ENCODE results near the gene ZMYM1. TPM values are rescaled to one million over a fixed set of nuclear protein-coding genes. Genes with fewer than 3 reads are reported as not detected.
A peak's percentile ranks its signal among the peaks of the same experiment; 100 is the strongest.
"Not testable (repeated sequence)": the region's sequence is repeated elsewhere in the genome, so short reads cannot be mapped to it uniquely, and the experiment has no call there.

The ZMYM1 gene
- total RNA-seq, 5 donors from 2014 or later (not counting 1 experiment from before 2014, with no cell fraction given), result 13.7 to 26.5 (median 17.6) TPM

DNA sequence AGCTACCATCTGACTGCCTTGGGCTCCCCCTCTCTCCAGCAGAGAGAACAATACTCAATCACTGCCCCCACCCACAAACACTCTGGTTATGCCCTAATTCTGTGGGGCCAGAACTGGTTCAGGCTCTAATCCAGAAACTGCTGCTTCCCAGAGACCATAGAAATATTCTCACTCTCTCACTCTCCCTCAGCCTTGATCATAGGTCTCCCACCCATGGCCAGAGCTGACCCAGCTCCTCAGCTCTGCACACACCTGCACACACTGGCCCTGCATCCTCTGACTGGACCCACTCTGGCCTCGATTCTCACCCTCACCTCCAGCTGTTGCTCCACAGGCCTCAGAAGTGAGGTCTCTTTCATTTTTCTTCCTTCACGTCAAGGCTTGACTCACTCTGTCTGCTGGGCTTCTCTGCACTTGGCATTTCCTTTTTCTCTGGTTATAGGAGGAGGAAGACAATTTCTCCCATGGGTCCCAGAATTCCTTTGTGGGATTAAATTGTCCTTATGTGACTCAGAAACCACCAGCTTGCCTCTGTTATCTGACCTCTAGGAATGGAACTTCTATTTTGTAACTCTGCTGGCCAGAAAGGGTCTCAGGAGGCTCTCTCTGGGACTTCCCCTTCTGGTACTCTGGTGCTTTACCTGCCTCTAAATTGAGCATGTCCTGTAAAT is 31.9 kb upstream of the ZMYM1 start:
- H3K4me3 Mint-ChIP-seq, result no peak overlapping the region
- ChIA-PET CTCF (no interaction called here), POLR2A (no interaction called here)
- ATAC-seq (replicated peaks in 1 of 4) (no peak), DNase-seq (no peak)
- peaks cover 0 to 7% (median 0%) of the 10 kb centered on the region in 3 donors for H3K4me1 Mint-ChIP-seq
- H3K27me3 ChIP-seq (replicated peaks in 1 of 2; ENCODE audit: control insufficient read depth in 2 of 2, extremely low read depth in 1 of 2, insufficient read depth in 2 of 2, low read length in 1 of 2), result no peaks in the 10 kb centered on the region
- WGBS (ENCODE audit: insufficient coverage), result 20% methylated on average over 1 of the region's 2 CpGs
- no peaks in the 10 kb centered on the region for H3K9me3 ChIP-seq
- no peak overlapping the region for H3K27ac Mint-ChIP-seq
- H3K4me1 ChIP-seq (ENCODE audit: control insufficient read depth in 1 of 2, extremely low read depth in 1 of 2, insufficient read depth in 2 of 2, low read length in 2 of 2), result no peaks in the 10 kb centered on the region
- H3K36me3 ChIP-seq (ENCODE audit: control insufficient read depth in 2 of 2, extremely low read depth in 1 of 2, insufficient read depth in 1 of 2, low read length in 1 of 2), result no peaks in the 10 kb centered on the region
- H3K9me3 Mint-ChIP-seq, result no peaks in the 10 kb centered on the region
- H3K4me3 ChIP-seq (ENCODE audit: control insufficient read depth in 1 of 2, extremely low read depth in 1 of 2, low read length in 1 of 2), result no peak overlapping the region
- H3K36me3 Mint-ChIP-seq, result no peaks in the 10 kb centered on the region
- H3K27ac ChIP-seq (ENCODE audit: low read length), result no peak overlapping the region
- no peaks in the 10 kb centered on the region for H3K27me3 Mint-ChIP-seq

- Histone ChIP-seq H3K4me3 (ENCODE audit: control insufficient read depth in 1 of 2, extremely low read depth in 1 of 2, low read length in 1 of 2) (no peak overlapping the region), H3K36me3 (ENCODE audit: control insufficient read depth in 2 of 2, extremely low read depth in 1 of 2, insufficient read depth in 1 of 2, low read length in 1 of 2) (no peaks in the 10 kb centered on the region), H3K27ac (ENCODE audit: low read length) (no peak overlapping the region), H3K27me3 (replicated peaks in 1 of 2; ENCODE audit: control insufficient read depth in 2 of 2, extremely low read depth in 1 of 2, insufficient read depth in 2 of 2, low read length in 1 of 2) (no peaks in the 10 kb centered on the region), H3K9me3 (no peaks in the 10 kb centered on the region), H3K4me1 (ENCODE audit: control insufficient read depth in 1 of 2, extremely low read depth in 1 of 2, insufficient read depth in 2 of 2, low read length in 2 of 2) (no peaks in the 10 kb centered on the region)
- H3K27me3 Mint-ChIP-seq, result peaks cover 0 to 4% of the 10 kb centered on the region in 2 donors
- ATAC-seq (replicated peaks in 1 of 4) (no peak), DNase-seq (no peak)
- H3K4me3 Mint-ChIP-seq, result no peak overlapping the region
- no peaks in the 10 kb centered on the region for H3K36me3 Mint-ChIP-seq
- WGBS (ENCODE audit: insufficient coverage), result 100% methylated on average over 3 of the region's 12 CpGs
- peaks cover 0 to 7% (median 0%) of the 10 kb centered on the region in 3 donors for H3K4me1 Mint-ChIP-seq
- H3K9me3 Mint-ChIP-seq, result no peaks in the 10 kb centered on the region
- POLR2A ChIA-PET, result no interaction called here
- no peak overlapping the region for H3K27ac Mint-ChIP-seq
- CTCF ChIA-PET, result interaction anchor here in 1 of 2 donors (0.7 kb wide), 1 partner anchor 846 kb away, joined by 4 read pairs; no protein-coding TSS in a partner anchor
Observed at GRCh38 chr1:35049116-35049515, 30.1 kb upstream of the ZMYM1 start.

- no peaks in the 10 kb centered on the region for H3K36me3 Mint-ChIP-seq
- no peak for ATAC-seq (replicated peaks in 1 of 4)
- no peak overlapping the region for H3K27ac Mint-ChIP-seq
- H3K4me3 ChIP-seq (ENCODE audit: control insufficient read depth in 1 of 2, extremely low read depth in 1 of 2, low read length in 1 of 2), result no peak overlapping the region
- 100% methylated on average over 1 of the region's 3 CpGs for WGBS (ENCODE audit: insufficient coverage)
- H3K27me3 ChIP-seq (replicated peaks in 1 of 2; ENCODE audit: control insufficient read depth in 2 of 2, extremely low read depth in 1 of 2, insufficient read depth in 2 of 2, low read length in 1 of 2), result peaks cover 0 to 6% of the 10 kb centered on the region in 2 experiments
- no peaks in the 10 kb centered on the region for H3K4me1 ChIP-seq (ENCODE audit: control insufficient read depth in 1 of 2, extremely low read depth in 1 of 2, insufficient read depth in 2 of 2, low read length in 2 of 2)
- H3K9me3 Mint-ChIP-seq, result no peaks in the 10 kb centered on the region
- H3K9me3 ChIP-seq, result no peaks in the 10 kb centered on the region
- H3K27ac ChIP-seq (ENCODE audit: low read length), result no peak overlapping the region
- H3K4me3 Mint-ChIP-seq, result no peak overlapping the region
- H3K27me3 Mint-ChIP-seq, result peaks cover 11 to 14% of the 10 kb centered on the region in 2 donors
- CTCF ChIA-PET, result no interaction called here
- peaks cover 0 to 7% (median 0%) of the 10 kb centered on the region in 3 donors for H3K4me1 Mint-ChIP-seq
- H3K36me3 ChIP-seq (ENCODE audit: control insufficient read depth in 2 of 2, extremely low read depth in 1 of 2, insufficient read depth in 1 of 2, low read length in 1 of 2), result no peaks in the 10 kb centered on the region
- POLR2A ChIA-PET, result interaction anchor here in 1 of 2 donors (0.6 kb wide), 1 partner anchor 21 kb away, joined by 6 read pairs; no protein-coding TSS in a partner anchor
- DNase-seq, result no peak
Observed at GRCh38 chr1:35053433-35053832, 25.8 kb upstream of the ZMYM1 start.

DNA sequence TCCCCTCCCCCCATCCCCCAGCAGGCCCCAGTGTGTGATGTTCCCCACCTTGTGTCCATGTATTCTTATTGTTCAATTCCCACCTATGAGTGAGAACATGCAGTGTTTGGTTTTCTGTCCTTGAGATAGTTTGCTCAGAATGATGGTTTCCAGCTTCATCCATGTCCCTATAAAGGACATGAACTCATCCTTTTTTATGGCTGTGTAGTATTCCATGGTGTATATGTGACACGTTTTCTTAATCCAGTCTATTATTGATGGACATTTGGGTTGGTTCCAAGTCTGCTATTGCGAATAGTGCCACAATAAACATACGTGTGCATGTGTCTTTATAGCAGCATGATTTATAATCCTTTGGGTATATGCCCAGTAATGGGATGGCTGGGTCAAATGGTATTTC is 24.9 kb upstream of the ZMYM1 start:
- DNase-seq; H3K27ac ChIP-seq (ENCODE audit: low read length); H3K27ac Mint-ChIP-seq; H3K36me3 Mint-ChIP-seq; ATAC-seq (replicated peaks in 1 of 4); CTCF ChIA-PET; H3K4me3 Mint-ChIP-seq; H3K27me3 ChIP-seq (replicated peaks in 1 of 2; ENCODE audit: control insufficient read depth in 2 of 2, extremely low read depth in 1 of 2, insufficient read depth in 2 of 2, low read length in 1 of 2); H3K4me1 ChIP-seq (ENCODE audit: control insufficient read depth in 1 of 2, extremely low read depth in 1 of 2, insufficient read depth in 2 of 2, low read length in 2 of 2); H3K36me3 ChIP-seq (ENCODE audit: control insufficient read depth in 2 of 2, extremely low read depth in 1 of 2, insufficient read depth in 1 of 2, low read length in 1 of 2); H3K9me3 ChIP-seq; H3K9me3 Mint-ChIP-seq; H3K4me1 Mint-ChIP-seq; H3K4me3 ChIP-seq (ENCODE audit: control insufficient read depth in 1 of 2, extremely low read depth in 1 of 2, low read length in 1 of 2): not testable (repeated sequence)
- peaks cover 18 to 21% of the 10 kb centered on the region in 2 donors for H3K27me3 Mint-ChIP-seq
- WGBS (ENCODE audit: insufficient coverage), result no CpG with 5 or more reads among the region's 3 CpGs
- POLR2A ChIA-PET, result interaction anchor here in 1 of 2 donors (0.6 kb wide), 1 partner anchor 20 kb away, joined by 6 read pairs; no protein-coding TSS in a partner anchor

DNA sequence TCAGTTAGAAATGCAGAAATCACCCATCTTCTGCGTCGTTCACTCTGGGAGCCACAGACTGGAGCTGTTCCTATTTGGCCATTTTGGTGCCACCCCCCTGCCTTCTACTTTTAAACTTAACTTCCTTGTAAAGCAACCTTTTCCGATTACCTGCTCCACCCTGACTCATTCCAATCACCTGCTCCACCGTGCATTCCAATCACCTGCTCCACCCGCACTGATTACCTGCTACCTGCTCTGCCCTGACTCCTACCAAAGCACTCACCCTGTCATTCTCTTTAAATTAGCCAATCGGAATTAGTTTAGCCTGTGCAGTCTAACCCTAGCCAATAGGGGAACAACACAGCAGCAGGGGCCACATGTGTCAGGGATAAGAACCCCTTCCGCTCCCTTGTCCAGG is 20.9 kb upstream of the ZMYM1 start:
- H3K27ac Mint-ChIP-seq; H3K36me3 ChIP-seq (ENCODE audit: control insufficient read depth in 2 of 2, extremely low read depth in 1 of 2, insufficient read depth in 1 of 2, low read length in 1 of 2); H3K27ac ChIP-seq (ENCODE audit: low read length); H3K36me3 Mint-ChIP-seq; H3K4me1 ChIP-seq (ENCODE audit: control insufficient read depth in 1 of 2, extremely low read depth in 1 of 2, insufficient read depth in 2 of 2, low read length in 2 of 2); H3K4me1 Mint-ChIP-seq; H3K4me3 Mint-ChIP-seq; ATAC-seq (replicated peaks in 1 of 4); H3K4me3 ChIP-seq (ENCODE audit: control insufficient read depth in 1 of 2, extremely low read depth in 1 of 2, low read length in 1 of 2); H3K9me3 Mint-ChIP-seq; DNase-seq; POLR2A ChIA-PET; H3K9me3 ChIP-seq; CTCF ChIA-PET: not testable (repeated sequence)
- WGBS (ENCODE audit: insufficient coverage), result 92% methylated on average over 5 of the region's 7 CpGs
- peaks cover 22 to 29% of the 10 kb centered on the region in 2 donors for H3K27me3 Mint-ChIP-seq
- H3K27me3 ChIP-seq (replicated peaks in 1 of 2; ENCODE audit: control insufficient read depth in 2 of 2, extremely low read depth in 1 of 2, insufficient read depth in 2 of 2, low read length in 1 of 2), result peaks cover 0 to 17% of the 10 kb centered on the region in 2 experiments

DNA sequence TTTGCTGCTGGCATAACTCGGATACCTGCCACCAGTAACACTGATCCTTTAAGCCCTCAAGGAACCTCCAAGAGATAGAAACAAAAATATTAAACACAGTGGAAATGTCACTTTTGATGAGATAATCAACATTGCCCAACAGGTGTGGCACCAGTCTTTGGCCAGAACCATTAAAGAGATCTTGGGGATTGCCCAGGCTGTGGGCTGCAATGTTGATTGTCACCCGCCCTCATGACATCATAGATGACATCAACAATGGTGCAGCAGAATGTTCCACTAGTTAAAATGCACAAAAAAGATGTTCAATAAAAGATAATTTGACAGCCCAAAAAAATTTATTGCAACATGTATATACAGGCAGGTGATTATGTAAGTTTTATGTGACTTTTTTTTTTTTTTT is 20.2 kb upstream of the ZMYM1 start:
- POLR2A ChIA-PET, result no interaction called here
- peak in 1 of 35 experiments; percentile 15 for DNase-seq
- H3K27ac ChIP-seq (ENCODE audit: low read length), result no peak overlapping the region

More for the DNA sequence above, 20.2 kb upstream of the ZMYM1 start:
- no peak for ATAC-seq (replicated peaks in 1 of 4)
- Histone ChIP-seq H3K27me3 (replicated peaks in 1 of 2; ENCODE audit: control insufficient read depth in 2 of 2, extremely low read depth in 1 of 2, insufficient read depth in 2 of 2, low read length in 1 of 2) (peaks cover 0 to 17% of the 10 kb centered on the region in 2 experiments), H3K4me3 (ENCODE audit: control insufficient read depth in 1 of 2, extremely low read depth in 1 of 2, low read length in 1 of 2) (no peak overlapping the region), H3K36me3 (ENCODE audit: control insufficient read depth in 2 of 2, extremely low read depth in 1 of 2, insufficient read depth in 1 of 2, low read length in 1 of 2) (no peaks in the 10 kb centered on the region), H3K4me1 (ENCODE audit: control insufficient read depth in 1 of 2, extremely low read depth in 1 of 2, insufficient read depth in 2 of 2, low read length in 2 of 2) (no peaks in the 10 kb centered on the region), H3K9me3 (no peaks in the 10 kb centered on the region)
- Mint-ChIP-seq H3K9me3 (no peaks in the 10 kb centered on the region), H3K4me3 (no peak overlapping the region), H3K36me3 (no peaks in the 10 kb centered on the region), H3K27me3 (peaks cover 26 to 34% of the 10 kb centered on the region in 2 donors), H3K27ac (no peak overlapping the region), H3K4me1 (peaks cover 0 to 7% (median 0%) of the 10 kb centered on the region in 3 donors)
- CTCF ChIA-PET, result interaction anchor here in 1 of 2 donors (0.6 kb wide), 1 partner anchor 173 kb away, joined by 3 read pairs; no protein-coding TSS in a partner anchor
- 100% methylated on average over 1 of the region's 2 CpGs for WGBS (ENCODE audit: insufficient coverage)

All from T-cell (primary cell).